Endothelial cell of umbilical vein (primary cell): Measurements from ENCODE around the gene WDR6. TPM values are rescaled to one million over a fixed set of nuclear protein-coding genes. Genes with fewer than 3 reads are reported as not detected.

Experiments used
- BruUV-seq: library from RNA; stranded (reverse); fragments of 400-500 nt; replicated peaks from 2 replicates; lab custom pipeline; 2021; lab: Mats Ljungman, UMichigan
- CTCF ChIA-PET: fragments of 300-600, 350-600 bp; sonication (Branson Sonifier 250); formaldehyde crosslinking; loops from one replicate; lab custom pipeline; 2021; ENCODE audit warnings: antibody characterized with exemption, inconsistent platforms; lab: Charles Lee
- POLR2A ChIA-PET: fragments of 300-600, 350-600 bp; sonication (Branson Sonifier 250); formaldehyde crosslinking; loops from one replicate; lab custom pipeline; 2021; ENCODE audit warnings: antibody characterized with exemption, inconsistent platforms; lab: Charles Lee
- DNase-seq: peaks from one replicate; pipeline ENCODE4 v3.0.0-alpha.2; 2011; ENCODE audit warnings: low read depth, low spot score
- FAIRE-seq: peaks from 2 replicates; lab custom pipeline; 2011; peaks lifted over from hg19 to GRCh38; lab: Jason Lieb, UNC
- H2AFZ ChIP-seq: 2 replicates; pipeline ENCODE4 v1.6.0; 2012; ENCODE audit warnings: low read depth, low read length, control low read depth, inconsistent platforms
- H3K27ac ChIP-seq: 2 replicates; pipeline ENCODE4 v1.5.1; 2011; ENCODE audit warnings: low read depth, mild to moderate bottlenecking, control low read depth, low read length, moderate library complexity; ENCODE audit not compliant: insufficient read depth
- H3K27me3 ChIP-seq, 2 experiments: 2 replicates each; pipeline versions ENCODE4 v1.6.0 to v1.6.1; 2011; ENCODE audit warnings: low read length in 2 of 2, mixed read lengths in 1 of 2; ENCODE audit not compliant: control insufficient read depth in 2 of 2, insufficient read depth in 2 of 2
- H3K36me3 ChIP-seq, 2 experiments: 2 replicates in 1 of 2; 3 replicates in 1 of 2; pipeline ENCODE4 v1.5.1; 2011; ENCODE audit warnings: low read length in 2 of 2, mild to moderate bottlenecking in 1 of 2, moderate library complexity in 1 of 2; ENCODE audit not compliant: control insufficient read depth in 2 of 2, insufficient read depth in 2 of 2; ENCODE audit errors: extremely low read depth in 1 of 2
- H3K4me1 ChIP-seq: 3 replicates; pipeline ENCODE4 v1.5.1; 2011; ENCODE audit warnings: mild to moderate bottlenecking, low read length; ENCODE audit not compliant: control insufficient read depth, insufficient read depth; ENCODE audit errors: extremely low read depth
- H3K4me2 ChIP-seq: 2 replicates; pipeline ENCODE4 v1.6.1; 2011; ENCODE audit warnings: low read length, control low read depth, mixed read lengths; ENCODE audit not compliant: insufficient read depth
- H3K4me3 ChIP-seq, 3 experiments: fragments of 200-600 bp in 1 of 3; sonication (generic), shearing (Covaris generic) in 1 of 3; replicated peaks in 1 of 3; 2 replicates each; pipeline ENCODE4 v1.5.1; 2011 to 2016; ENCODE audit warnings: control low read depth in 3 of 3, low read length in 3 of 3, mild to moderate bottlenecking in 2 of 3, inconsistent platforms in 1 of 3, low read depth in 1 of 3, moderate library complexity in 1 of 3; ENCODE audit not compliant: insufficient read depth in 1 of 3
- H3K79me2 ChIP-seq: 2 replicates; pipeline ENCODE4 v1.6.0; 2012; ENCODE audit warnings: low read length, inconsistent platforms; ENCODE audit not compliant: control insufficient read depth, insufficient read depth
- H3K9ac ChIP-seq: replicated peaks from 2 replicates; pipeline ENCODE3; 2011; ENCODE audit warnings: low read length, control low read depth; ENCODE audit not compliant: insufficient read depth; ENCODE audit errors: extremely low read depth
- H3K9me1 ChIP-seq: replicated peaks from 3 replicates; pipeline ENCODE4 v1.6.0; 2011; ENCODE audit warnings: mild to moderate bottlenecking, low read length; ENCODE audit not compliant: control insufficient read depth, insufficient read depth; ENCODE audit errors: extremely low read depth
- H3K9me3 ChIP-seq: replicated peaks from 2 replicates; pipeline ENCODE4 v1.5.1; 2012; ENCODE audit warnings: low read length, inconsistent platforms; ENCODE audit not compliant: control insufficient read depth, insufficient read depth
- H4K20me1 ChIP-seq: replicated peaks from 2 replicates; pipeline ENCODE3; 2011; ENCODE audit warnings: mild to moderate bottlenecking, low read length; ENCODE audit not compliant: control insufficient read depth, insufficient read depth; ENCODE audit errors: extremely low read depth
- EZH2 ChIP-seq: IDR thresholded peaks from 2 replicates; pipeline ENCODE4 v1.6.1; 2012; ENCODE audit warnings: borderline replicate concordance, low read depth, mild to moderate bottlenecking, moderate library complexity, low read length, inconsistent platforms; ENCODE audit not compliant: severe bottlenecking
- GATA2 ChIP-seq: IDR thresholded peaks from 2 replicates; pipeline ENCODE4 v1.7.0; 2011; ENCODE audit warnings: low read depth, mild to moderate bottlenecking, moderate library complexity, mixed read lengths, low read length; ENCODE audit not compliant: insufficient read length, insufficient read depth
- POLR2AphosphoS5 ChIP-seq: IDR thresholded peaks from 2 replicates; pipeline ENCODE4 v1.6.1; 2012; ENCODE audit warnings: low read depth, mild to moderate bottlenecking, control low read depth, low read length, moderate library complexity; ENCODE audit not compliant: insufficient read depth
- dilution Hi-C: fragments of 300-500 bp; cut with MboI; formaldehyde crosslinking; loops from one replicate; pipeline ENCODE4 v1.15.0; 2019; ENCODE audit warnings: low sequenced_read_pairs; ENCODE audit not compliant: extremely low pct_ligation_motif_present
- intact Hi-C: fragments of 100-400 bp; cut with micrococcal nuclease; formaldehyde crosslinking; loops from one replicate; pipeline ENCODE4 v1.10.0; 2022
- polyA plus RNA-seq, 4 experiments: library from polyadenylated mRNA; depleted of rRNA in 3 of 4; stranded (reverse) in 3 of 4; unstranded in 1 of 4; fragments of >200 nt; gene quantifications; 2 replicates each; pipeline versions ENCODE4 v1.2.1 to v1.2.3, GENCODE V29; 2011 to 2012; ENCODE audit warnings: missing spikeins in 1 of 4
- total RNA-seq: library from RNA; stranded (reverse); gene quantifications from 2 replicates; pipeline ENCODE4 v1.2.3, GENCODE V29; 2021

WDR6 gene
- total and polyA plus RNA-seq, 2 donors (not counting 3 experiments of a cell fraction or from before 2014, with no cell fraction given): 192 to 319 TPM

- H3K79me2 ChIP-seq: peaks cover 52% of the 10 kb centered on the region
- no peak overlapping the region for H3K27ac ChIP-seq
- H4K20me1 ChIP-seq: no peaks in the 10 kb centered on the region
- DNase-seq (no peak), FAIRE-seq (no peak)
- TF ChIP-seq GATA2 (no peak), POLR2AphosphoS5 (no peak), EZH2 (no peak)
- peaks cover 13 to 27% of the 10 kb centered on the region in 2 experiments for H3K36me3 ChIP-seq
- no peak overlapping the region for H3K9ac ChIP-seq
- POLR2A ChIA-PET: interaction anchor here (2.4 kb wide), 1 partner anchor 18 kb away, joined by 10 read pairs; the partner anchor contains the start of gene WDR6
- no peak overlapping the region for H3K4me2 ChIP-seq
- no TSS peak for BruUV-seq
- dilution Hi-C loops (no loop called here), intact Hi-C loops (no loop called here)
- no peak overlapping the region for H3K4me3 ChIP-seq
- CTCF ChIA-PET: interaction anchor here (0.5 to 2.0 kb wide), 2 partner anchors 37 to 167 kb away, joined by 3 to 6 read pairs; no protein-coding TSS in a partner anchor
- H3K27me3 ChIP-seq: no peaks in the 10 kb centered on the region
- H3K4me1 ChIP-seq: peaks cover 23% of the 10 kb centered on the region
- no peaks in the 10 kb centered on the region for H3K9me1 ChIP-seq
- H3K9me3 ChIP-seq: no peaks in the 10 kb centered on the region
- no peak overlapping the region for H2AFZ ChIP-seq
Observed at GRCh38 chr3:49025005-49025792, 18.0 kb downstream of the WDR6 start.

- Histone ChIP-seq H3K27me3 (no peaks in the 10 kb centered on the region), H3K4me2 (no peak overlapping the region), H3K36me3 (peaks cover 13 to 32% of the 10 kb centered on the region in 2 experiments), H3K27ac (no peak overlapping the region), H3K4me3 (no peak overlapping the region), H3K9me3 (no peaks in the 10 kb centered on the region), H3K4me1 (peaks cover 20% of the 10 kb centered on the region), H3K9ac (no peak overlapping the region), H2AFZ (no peak overlapping the region), H4K20me1 (no peaks in the 10 kb centered on the region), H3K79me2 (peaks cover 46% of the 10 kb centered on the region), H3K9me1 (no peaks in the 10 kb centered on the region)
- DNase-seq: no peak
- intact Hi-C loops: no loop called here
- no peak for FAIRE-seq
- no peak for TF ChIP-seq EZH2
- POLR2A ChIA-PET: interaction anchor here (2.4 kb wide), 1 partner anchor 19 kb away, joined by 10 read pairs; the partner anchor contains the start of gene WDR6
- CTCF ChIA-PET: interaction anchor here (2.0 kb wide), 1 partner anchor 38 kb away, joined by 6 read pairs; no protein-coding TSS in a partner anchor
- BruUV-seq: no TSS peak
- dilution Hi-C loops: no loop called here
Observed at GRCh38 chr3:49025793-49026520, 18.8 kb downstream of the WDR6 start.
